PC-3 (cell line): ENCODE measurements around the gene SYNE1. TPM values are rescaled to one million over a fixed set of nuclear protein-coding genes. Genes with fewer than 3 reads are reported as not detected.

ENCODE experiments used
- ATAC-seq: fragments of 200-7000 bp; cut with Tn5 transposase; 2 replicates; pipeline ENCODE4 v1.9.1; 2020; ENCODE audit warnings: mild to moderate bottlenecking, moderate library complexity
- BruUV-seq: library from RNA; stranded (reverse); fragments of 400-500 nt; replicated peaks from 2 replicates; lab custom pipeline; 2021; lab: Mats Ljungman, UMichigan
- CTCF ChIA-PET: fragments of 300-600 bp; sonication (Branson Sonifier 250); formaldehyde crosslinking; loops from one replicate; lab custom pipeline; 2022; ENCODE audit warnings: antibody characterized with exemption; lab: Charles Lee
- POLR2A ChIA-PET: fragments of 300-600 bp; sonication (Branson Sonifier 250); formaldehyde crosslinking; loops from one replicate; lab custom pipeline; 2022; ENCODE audit warnings: antibody characterized with exemption; ENCODE audit not compliant: unreplicated experiment; lab: Charles Lee
- DNase-seq: peaks from one replicate; pipeline ENCODE4 v3.0.0-alpha.2; 2015
- H2AFZ ChIP-seq: fragments of 300-600 bp; sonication (generic); 2 replicates; pipeline ENCODE4 v1.6.0; 2016; ENCODE audit warnings: antibody characterized with exemption, low read length
- H3F3A ChIP-seq: fragments of 300-600 bp; sonication (generic); one replicate; pipeline ENCODE4 v1.6.0; 2017; ENCODE audit warnings: antibody characterized with exemption, low read length, control low read depth, mild to moderate bottlenecking; ENCODE audit not compliant: unreplicated experiment
- H3K27ac ChIP-seq: fragments of 300-600 bp; sonication (generic); 2 replicates; pipeline ENCODE4 v1.5.1; 2016; ENCODE audit warnings: mild to moderate bottlenecking, low read length
- H3K27me3 ChIP-seq: fragments of 300-600 bp; sonication (generic); 2 replicates; pipeline ENCODE4 v1.6.1; 2016; ENCODE audit warnings: low read length, mixed read lengths
- H3K36me3 ChIP-seq: fragments of 300-600 bp; sonication (generic); 2 replicates; pipeline ENCODE4 v1.6.1; 2016; ENCODE audit warnings: low read depth, mixed run types, low read length, mixed read lengths
- H3K4me1 ChIP-seq: fragments of 300-600 bp; sonication (generic); 2 replicates; pipeline ENCODE4 v1.5.1; 2016; ENCODE audit warnings: low read length; ENCODE audit not compliant: insufficient read depth
- H3K4me2 ChIP-seq: fragments of 300-600 bp; sonication (generic); 2 replicates; pipeline ENCODE4 v1.6.0; 2016; ENCODE audit warnings: low read length
- H3K4me3 ChIP-seq: fragments of 300-600 bp; sonication (generic); 2 replicates; pipeline ENCODE4 v1.5.1; 2016; ENCODE audit warnings: mild to moderate bottlenecking, low read length, mixed read lengths
- H3K79me2 ChIP-seq: fragments of 300-600 bp; sonication (generic); 2 replicates; pipeline ENCODE4 v1.6.1; 2017; ENCODE audit warnings: low read length, mixed read lengths
- H3K9ac ChIP-seq: fragments of 300-600 bp; sonication (generic); 2 replicates; pipeline ENCODE4 v1.6.0; 2016; ENCODE audit warnings: mild to moderate bottlenecking, low read length
- H3K9me2 ChIP-seq: fragments of 300-600 bp; sonication (generic); replicated peaks from 2 replicates; pipeline ENCODE4 v1.6.1; 2016; ENCODE audit warnings: mixed run types, low read length, mixed read lengths
- H3K9me3 ChIP-seq: fragments of 300-600 bp; sonication (generic); 2 replicates; pipeline ENCODE4 v1.6.1; 2016; ENCODE audit warnings: low read length, mixed read lengths
- H4K20me1 ChIP-seq: fragments of 300-600 bp; sonication (generic); 2 replicates; pipeline ENCODE4 v1.6.1; 2016; ENCODE audit warnings: low read length, mixed read lengths
- EZH2 ChIP-seq: fragments of 300-600 bp; sonication (generic); IDR thresholded peaks from one replicate; pipeline ENCODE4 v1.6.1; 2017; ENCODE audit warnings: antibody characterized with exemption, mild to moderate bottlenecking, low read length; ENCODE audit not compliant: unreplicated experiment
- EZH2phosphoT487 ChIP-seq: fragments of 300-600 bp; sonication (generic); IDR thresholded peaks from 2 replicates; pipeline ENCODE4 v1.6.1; 2018; ENCODE audit warnings: mild to moderate bottlenecking, antibody characterized with exemption, low read length, borderline replicate concordance
- intact Hi-C: fragments of 100-400 bp; cut with micrococcal nuclease; formaldehyde crosslinking; loops from 2 replicates; pipeline ENCODE4 v1.9.0; 2023
- total RNA-seq: library from RNA; depleted of rRNA; stranded (reverse); fragments of >200 nt; gene quantifications from 2 replicates; pipeline ENCODE4 v1.2.3, GENCODE V29; 2014
- TF ChIP-seq, protein P1 (sequence below): fragments of 300-600 bp; sonication (generic); conservative IDR thresholded peaks from 2 replicates; pipeline ENCODE4 v1.5.1; 2017; ENCODE audit warnings: antibody characterized with exemption, low read depth, mild to moderate bottlenecking, low read length

SYNE1 gene
- total RNA-seq, 1 experiment from 2014 or later: 16.7 TPM

DNA sequence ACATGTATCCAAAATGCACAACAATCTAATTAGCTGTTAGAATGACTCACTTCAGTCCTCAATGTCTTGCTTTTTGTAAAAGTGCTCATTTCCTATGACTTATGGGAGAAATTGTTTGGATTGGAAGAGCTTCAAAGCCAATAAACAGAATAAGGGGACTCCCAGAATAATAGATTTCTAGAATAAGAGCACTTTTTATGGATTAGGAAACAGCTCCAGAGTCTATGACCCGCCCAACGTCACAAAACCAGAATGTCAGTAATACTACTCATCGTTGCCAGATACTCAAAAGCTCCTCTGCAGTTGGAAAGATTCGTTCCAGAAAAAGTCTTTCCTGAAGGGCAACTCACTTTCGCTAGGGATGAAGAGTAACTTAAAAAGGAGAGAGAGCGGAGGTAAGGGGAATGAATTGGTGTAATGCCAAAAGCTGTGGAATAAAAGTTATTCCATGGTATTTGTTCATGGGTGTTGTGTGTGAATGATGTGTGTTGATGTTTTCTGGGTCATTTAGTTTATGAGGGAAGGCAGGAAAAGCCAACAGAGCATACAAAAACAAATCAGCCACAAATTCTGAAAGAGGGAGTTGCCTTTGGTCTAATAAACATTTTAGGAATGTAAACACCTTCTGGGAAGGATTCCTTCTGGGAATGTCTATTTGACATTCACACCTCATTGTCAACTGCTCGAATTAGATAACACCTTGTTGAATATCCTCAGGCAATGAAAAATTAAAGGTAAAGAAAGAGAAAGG is 64.6 kb downstream of the SYNE1 start:
- Histone ChIP-seq H3K27me3 (peaks cover 69% of the 10 kb centered on the region), H2AFZ (no peak overlapping the region), H3F3A (no peaks in the 10 kb centered on the region), H3K9me3 (no peaks in the 10 kb centered on the region), H3K36me3 (no peaks in the 10 kb centered on the region), H3K4me1 (no peaks in the 10 kb centered on the region), H3K9me2 (no peaks in the 10 kb centered on the region), H3K79me2 (no peaks in the 10 kb centered on the region), H3K4me3 (no peak overlapping the region), H4K20me1 (no peaks in the 10 kb centered on the region), H3K4me2 (no peak overlapping the region), H3K9ac (no peak overlapping the region), H3K27ac (no peak overlapping the region)
- DNase-seq (peak; percentile 4), ATAC-seq (no peak)
- no TSS peak for BruUV-seq
- POLR2A ChIA-PET: no interaction called here
- intact Hi-C loops: no loop called here
- TF ChIP-seq, protein P1, sequence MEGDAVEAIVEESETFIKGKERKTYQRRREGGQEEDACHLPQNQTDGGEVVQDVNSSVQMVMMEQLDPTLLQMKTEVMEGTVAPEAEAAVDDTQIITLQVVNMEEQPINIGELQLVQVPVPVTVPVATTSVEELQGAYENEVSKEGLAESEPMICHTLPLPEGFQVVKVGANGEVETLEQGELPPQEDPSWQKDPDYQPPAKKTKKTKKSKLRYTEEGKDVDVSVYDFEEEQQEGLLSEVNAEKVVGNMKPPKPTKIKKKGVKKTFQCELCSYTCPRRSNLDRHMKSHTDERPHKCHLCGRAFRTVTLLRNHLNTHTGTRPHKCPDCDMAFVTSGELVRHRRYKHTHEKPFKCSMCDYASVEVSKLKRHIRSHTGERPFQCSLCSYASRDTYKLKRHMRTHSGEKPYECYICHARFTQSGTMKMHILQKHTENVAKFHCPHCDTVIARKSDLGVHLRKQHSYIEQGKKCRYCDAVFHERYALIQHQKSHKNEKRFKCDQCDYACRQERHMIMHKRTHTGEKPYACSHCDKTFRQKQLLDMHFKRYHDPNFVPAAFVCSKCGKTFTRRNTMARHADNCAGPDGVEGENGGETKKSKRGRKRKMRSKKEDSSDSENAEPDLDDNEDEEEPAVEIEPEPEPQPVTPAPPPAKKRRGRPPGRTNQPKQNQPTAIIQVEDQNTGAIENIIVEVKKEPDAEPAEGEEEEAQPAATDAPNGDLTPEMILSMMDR: no peak
- TF ChIP-seq EZH2phosphoT487 (no peak), EZH2 (no peak)
- CTCF ChIA-PET: no interaction called here

GRCh38 chr6:152571943-152572337 is 65.2 kb downstream of the SYNE1 start:
- Histone ChIP-seq H3F3A (no peaks in the 10 kb centered on the region), H3K4me3 (no peak overlapping the region), H3K9me2 (no peaks in the 10 kb centered on the region), H2AFZ (no peak overlapping the region), H3K4me1 (no peaks in the 10 kb centered on the region), H3K9me3 (no peaks in the 10 kb centered on the region), H3K4me2 (no peak overlapping the region), H3K79me2 (no peaks in the 10 kb centered on the region), H3K9ac (no peak overlapping the region), H4K20me1 (no peaks in the 10 kb centered on the region), H3K27ac (no peak overlapping the region), H3K27me3 (peaks cover 73% of the 10 kb centered on the region), H3K36me3 (no peaks in the 10 kb centered on the region)
- ChIA-PET POLR2A (no interaction called here), CTCF (no interaction called here)
- DNase-seq (no peak), ATAC-seq (no peak)
- TF ChIP-seq EZH2phosphoT487 (no peak), EZH2 (no peak)
- TF ChIP-seq, protein P1: no peak
- BruUV-seq: no TSS peak
- intact Hi-C loops: no loop called here

DNA sequence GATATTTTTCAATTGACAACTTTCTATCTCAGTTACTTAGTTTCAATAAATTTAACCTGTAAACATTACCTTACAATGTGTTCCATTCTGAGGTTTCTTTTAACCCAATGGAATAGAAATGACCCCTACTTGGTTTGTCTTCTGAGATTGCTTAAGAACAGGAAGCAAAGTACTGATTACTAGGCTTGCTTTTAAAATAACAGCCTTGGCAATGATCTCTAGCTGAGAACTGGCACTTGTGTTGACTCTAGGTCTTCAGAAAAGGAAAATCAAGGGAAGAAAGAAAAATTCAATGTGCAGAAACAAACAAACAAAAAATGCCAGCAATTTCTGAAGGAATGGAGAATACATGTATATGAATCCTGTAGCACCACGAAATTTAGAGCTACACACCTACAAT is 66.1 kb downstream of the SYNE1 start:
- BruUV-seq: no TSS peak
- no peaks in the 10 kb centered on the region for H4K20me1 ChIP-seq
- ChIA-PET POLR2A (no interaction called here), CTCF (no interaction called here)
- H3K9me2 ChIP-seq: no peaks in the 10 kb centered on the region
- no peak for DNase-seq
- no peaks in the 10 kb centered on the region for H3K79me2 ChIP-seq
- H3K4me3 ChIP-seq: no peak overlapping the region
- H3K9me3 ChIP-seq: no peaks in the 10 kb centered on the region
- no peak overlapping the region for H3K9ac ChIP-seq
- intact Hi-C loops: no loop called here
- no peaks in the 10 kb centered on the region for H3K36me3 ChIP-seq
- no peaks in the 10 kb centered on the region for H3K4me1 ChIP-seq
- H3K27me3 ChIP-seq: peaks cover 73% of the 10 kb centered on the region
- H3K27ac ChIP-seq: no peak overlapping the region
- H3K4me2 ChIP-seq: no peak overlapping the region
- H2AFZ ChIP-seq: no peak overlapping the region
- TF ChIP-seq EZH2: no peak
- TF ChIP-seq, protein P1: no peak
- no peak for TF ChIP-seq EZH2phosphoT487
- no peaks in the 10 kb centered on the region for H3F3A ChIP-seq
- no peak for ATAC-seq
